ENCODE results near the gene LHX3.

- no peak for TF ChIP-seq CTCF (IDR thresholded peaks at IDR 0.05)
- no peak for TF ChIP-seq POLR2A (IDR thresholded peaks at IDR 0.05)
These were observed 28.0 kb upstream of the LHX3 start for GRCh38 chr9:136232969-136233368.
